WTC11 (cell line): Measurements from ENCODE around the gene HRCT1. TPM values are rescaled to one million over a fixed set of nuclear protein-coding genes. Genes with fewer than 3 reads are reported as not detected.

Source experiments
- ATAC-seq: fragments of 200-7000 bp; cut with Tn5 transposase; 2 replicates; pipeline ENCODE4 v1.10.0; 2021; ENCODE audit warnings: mild to moderate bottlenecking, moderate library complexity
- CTCF ChIA-PET: fragments of 300-600 bp; sonication (Branson Sonifier 250); formaldehyde crosslinking; loops from one replicate; lab custom pipeline; 2021; ENCODE audit warnings: antibody characterized with exemption; lab: Charles Lee
- POLR2A ChIA-PET: fragments of 350-600 bp; sonication (Branson Sonifier 250); formaldehyde crosslinking; loops from one replicate; lab custom pipeline; 2021; ENCODE audit warnings: antibody characterized with exemption; lab: Charles Lee
- DNase-seq: peaks from one replicate; pipeline ENCODE4 v3.0.0; 2021; ENCODE audit warnings: low spot score
- H3K27ac Mint-ChIP-seq: 2 replicates; pipeline ENCODE4 v1.8.0; 2021; ENCODE audit warnings: mixed read lengths
- H3K27me3 Mint-ChIP-seq: 2 replicates; pipeline ENCODE4 v1.8.0; 2021; ENCODE audit warnings: low read depth, mild to moderate bottlenecking, moderate library complexity, mixed read lengths
- H3K36me3 Mint-ChIP-seq: 2 replicates; pipeline ENCODE4 v1.8.0; 2021; ENCODE audit warnings: mixed read lengths
- H3K4me1 Mint-ChIP-seq: 2 replicates; pipeline ENCODE4 v1.8.0; 2022; ENCODE audit warnings: mixed read lengths
- H3K4me3 Mint-ChIP-seq: 2 replicates; pipeline ENCODE4 v1.8.0; 2021; ENCODE audit warnings: mild to moderate bottlenecking, moderate library complexity, mixed read lengths
- H3K9me3 Mint-ChIP-seq: 2 replicates; pipeline ENCODE4 v1.8.0; 2021; ENCODE audit warnings: mixed read lengths
- CREB1 ChIP-seq: sonication (generic); formaldehyde crosslinking; IDR thresholded peaks from 2 replicates; pipeline ENCODE4 v1.8.0; 2023; ENCODE audit warnings: mild to moderate bottlenecking, missing genetic modification reagents
- ELF4 ChIP-seq: sonication (generic); formaldehyde crosslinking; IDR thresholded peaks from 2 replicates; pipeline ENCODE4 v1.8.1; 2022; ENCODE audit warnings: low read depth, mild to moderate bottlenecking, moderate library complexity, missing genetic modification reagents
- ESRRA ChIP-seq: sonication (generic); formaldehyde crosslinking; IDR thresholded peaks from 2 replicates; pipeline ENCODE4 v1.8.1; 2022; ENCODE audit warnings: mild to moderate bottlenecking, missing genetic modification reagents, borderline replicate concordance
- ETV6 ChIP-seq: sonication (generic); formaldehyde crosslinking; IDR thresholded peaks from 2 replicates; pipeline ENCODE4 v1.8.1; 2022; ENCODE audit warnings: mild to moderate bottlenecking, missing genetic modification reagents
- FOXJ3 ChIP-seq: sonication (generic); formaldehyde crosslinking; IDR thresholded peaks from 2 replicates; pipeline ENCODE4 v1.9.0; 2021; ENCODE audit warnings: missing genetic modification reagents, mild to moderate bottlenecking, borderline replicate concordance
- GABPB1 ChIP-seq: sonication (generic); formaldehyde crosslinking; IDR thresholded peaks from 2 replicates; pipeline ENCODE4 v1.8.1; 2023; ENCODE audit warnings: mild to moderate bottlenecking, missing genetic modification reagents
- GRHL2 ChIP-seq: fragments of 250-450 bp; sonication (Bioruptor Pico); IDR thresholded peaks from 2 replicates; pipeline ENCODE4 v1.8.0; 2022; ENCODE audit warnings: mild to moderate bottlenecking, moderate library complexity; ENCODE audit not compliant: insufficient replicate concordance, severe bottlenecking
- HMGA2 ChIP-seq: fragments of 250-450 bp; sonication (Bioruptor Pico); IDR thresholded peaks from 2 replicates; pipeline ENCODE4 v1.4.0; 2021; ENCODE audit warnings: mild to moderate bottlenecking, moderate library complexity
- JAZF1 ChIP-seq: fragments of 250-450 bp; sonication (Bioruptor Pico); IDR thresholded peaks from 2 replicates; pipeline ENCODE4 v1.9.0; 2021; ENCODE audit warnings: moderate library complexity, mild to moderate bottlenecking, inconsistent platforms
- NFE2L1 ChIP-seq: sonication (generic); formaldehyde crosslinking; IDR thresholded peaks from 2 replicates; pipeline ENCODE4 v1.8.1; 2023; ENCODE audit warnings: missing genetic modification reagents
- PRRX2 ChIP-seq: fragments of 250-450 bp; sonication (Bioruptor Pico); IDR thresholded peaks from 2 replicates; pipeline ENCODE4 v1.8.0; 2021; ENCODE audit warnings: mild to moderate bottlenecking
- ZNF232 ChIP-seq: sonication (generic); formaldehyde crosslinking; IDR thresholded peaks from 2 replicates; pipeline ENCODE4 v1.8.0; 2022; ENCODE audit warnings: mild to moderate bottlenecking, missing genetic modification reagents
- ZNF416 ChIP-seq: fragments of 250-450 bp; sonication (Bioruptor Pico); IDR thresholded peaks from 2 replicates; pipeline ENCODE4 v1.9.0; 2021; ENCODE audit warnings: mild to moderate bottlenecking, inconsistent platforms
- total RNA-seq: library from RNA; stranded (reverse); gene quantifications from 3 replicates; pipeline ENCODE4 v1.2.3, GENCODE V29; 2021
- TF ChIP-seq, protein P1 (sequence below): sonication (generic); formaldehyde crosslinking; IDR thresholded peaks from 2 replicates; pipeline ENCODE4 v1.8.0; 2022; ENCODE audit warnings: mild to moderate bottlenecking, missing genetic modification reagents
- TF ChIP-seq, protein P2 (sequence below): fragments of 250-450 bp; sonication (Bioruptor Pico); conservative IDR thresholded peaks from 2 replicates; pipeline ENCODE4 v1.9.0; 2021; ENCODE audit warnings: mild to moderate bottlenecking
- TF ChIP-seq, protein P3 (sequence below): fragments of 200-600 bp; IDR thresholded peaks from 2 replicates; pipeline ENCODE4 v1.8.0; 2022; ENCODE audit warnings: antibody characterized with exemption
- TF ChIP-seq, protein P4 (sequence below): sonication (generic); formaldehyde crosslinking; IDR thresholded peaks from 2 replicates; pipeline ENCODE4 v1.8.0; 2022; ENCODE audit warnings: missing genetic modification reagents
- TF ChIP-seq, protein P5 (sequence below): sonication (generic); formaldehyde crosslinking; IDR thresholded peaks from 2 replicates; pipeline ENCODE4 v1.8.0; 2022; ENCODE audit warnings: mild to moderate bottlenecking, missing genetic modification reagents
- TF ChIP-seq, protein P6 (sequence below): fragments of 250-450 bp; sonication (Bioruptor Pico); IDR thresholded peaks from 2 replicates; pipeline ENCODE4 v1.9.0; 2021; ENCODE audit warnings: moderate library complexity, mild to moderate bottlenecking, inconsistent platforms, borderline replicate concordance

HRCT1 gene
- total RNA-seq, 1 experiment from 2014 or later, result not detected

DNA sequence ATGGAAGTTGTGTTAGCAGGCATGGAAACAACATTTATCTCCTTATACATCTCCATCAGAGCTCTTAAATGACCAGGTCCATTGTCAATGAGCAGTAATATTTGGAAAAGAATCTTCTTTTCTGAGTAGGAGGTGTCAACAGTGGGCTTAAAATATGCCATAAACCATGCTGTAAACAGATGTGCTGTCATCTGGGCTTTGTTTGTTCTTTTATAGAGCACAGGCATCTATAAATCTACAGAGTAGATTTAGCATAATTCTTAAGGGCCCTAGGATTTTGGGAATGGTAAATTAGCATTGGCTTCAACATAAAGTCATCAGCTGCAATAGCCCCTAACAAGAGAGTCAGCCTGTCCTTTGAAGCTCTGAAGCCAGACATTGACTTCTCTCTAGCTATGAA, 7.7 kb upstream of the HRCT1 start (continued):
- no peak for TF ChIP-seq CREB1 (CRISPR knock-in tag)
- TF ChIP-seq ZNF416, result no peak
- no peak for TF ChIP-seq ETV6 (CRISPR knock-in tag)
- TF ChIP-seq, protein P1, sequence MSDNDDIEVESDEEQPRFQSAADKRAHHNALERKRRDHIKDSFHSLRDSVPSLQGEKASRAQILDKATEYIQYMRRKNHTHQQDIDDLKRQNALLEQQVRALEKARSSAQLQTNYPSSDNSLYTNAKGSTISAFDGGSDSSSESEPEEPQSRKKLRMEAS (CRISPR knock-in tag), result no peak
- TF ChIP-seq HMGA2 (CRISPR knock-in tag), result no peak
- TF ChIP-seq, protein P2, sequence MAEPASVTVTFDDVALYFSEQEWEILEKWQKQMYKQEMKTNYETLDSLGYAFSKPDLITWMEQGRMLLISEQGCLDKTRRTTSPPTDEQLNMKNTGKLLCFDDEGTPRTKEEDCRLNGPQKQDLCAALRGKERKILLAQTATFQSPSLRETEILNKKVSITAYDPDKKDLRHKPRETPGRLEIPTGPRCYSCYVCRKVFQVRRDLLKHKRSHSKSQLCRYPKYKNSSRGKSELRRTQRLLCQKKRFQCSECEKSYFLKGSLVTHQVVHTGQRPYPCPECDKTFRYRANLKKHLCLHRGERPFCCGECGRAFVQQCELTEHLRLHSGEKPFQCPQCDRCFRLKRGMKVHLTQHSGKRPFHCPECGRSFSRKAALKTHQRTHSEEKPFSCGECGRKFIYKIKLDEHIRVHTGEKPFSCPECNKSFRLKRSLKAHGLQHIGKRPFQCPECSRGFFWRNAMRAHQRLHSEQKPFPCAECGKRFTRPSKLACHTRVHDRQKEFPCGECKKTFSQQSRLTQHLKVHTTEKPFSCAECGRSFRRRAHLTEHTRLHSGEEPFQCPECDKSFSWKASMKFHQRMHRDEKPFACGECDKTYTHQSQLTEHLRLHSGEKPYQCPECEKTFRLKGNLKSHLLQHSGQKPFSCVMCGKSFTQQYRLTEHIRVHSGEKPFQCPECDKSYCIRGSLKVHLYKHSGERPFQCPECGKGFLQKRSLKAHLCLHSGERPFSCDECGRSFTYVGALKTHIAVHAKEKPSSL (CRISPR knock-in tag), result no peak

DNA sequence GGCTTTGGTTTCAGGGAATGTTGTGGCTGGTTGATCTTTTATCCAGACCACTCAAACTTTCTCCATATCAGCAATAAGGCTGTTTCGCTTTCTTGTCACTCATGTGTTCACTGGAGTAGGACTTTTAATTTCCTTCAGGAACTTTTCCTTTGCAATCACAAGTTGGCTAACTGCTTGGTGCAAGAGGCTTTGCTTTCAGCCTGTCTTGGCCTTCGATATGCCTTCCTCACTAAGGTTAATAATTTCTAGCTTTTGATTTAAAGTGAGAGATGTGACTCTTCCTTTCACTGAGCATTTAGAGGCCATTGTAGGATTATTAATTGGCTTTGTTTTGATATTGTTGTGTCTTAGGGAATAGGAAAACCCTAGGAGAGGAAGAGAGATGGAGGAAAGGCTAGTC, 7.0 kb upstream of the HRCT1 start:
- H3K27me3 Mint-ChIP-seq, result peaks cover 5% of the 10 kb centered on the region; the same call in 1 of the 2 replicates
- DNase-seq (no peak), ATAC-seq (no peak)
- peaks cover 4% of the 10 kb centered on the region; the same call in 1 of the 2 replicates for H3K9me3 Mint-ChIP-seq
- no peaks in the 10 kb centered on the region for H3K4me1 Mint-ChIP-seq
- ChIA-PET CTCF (interaction anchor here (1.4 to 6.6 kb wide), 5 partner anchors 17 to 70 kb away, joined by 4 to 33 read pairs (median 4); partner anchors contain the start of genes FAM221B and TMEM8B), POLR2A (no interaction called here)
- TF ChIP-seq HMGA2 (CRISPR knock-in tag) (no peak), GABPB1 (CRISPR knock-in tag) (no peak), PRRX2 (no peak)
- H3K4me3 Mint-ChIP-seq, result no peak overlapping the region
- H3K36me3 Mint-ChIP-seq, result no peaks in the 10 kb centered on the region
- H3K27ac Mint-ChIP-seq, result no peak overlapping the region

DNA sequence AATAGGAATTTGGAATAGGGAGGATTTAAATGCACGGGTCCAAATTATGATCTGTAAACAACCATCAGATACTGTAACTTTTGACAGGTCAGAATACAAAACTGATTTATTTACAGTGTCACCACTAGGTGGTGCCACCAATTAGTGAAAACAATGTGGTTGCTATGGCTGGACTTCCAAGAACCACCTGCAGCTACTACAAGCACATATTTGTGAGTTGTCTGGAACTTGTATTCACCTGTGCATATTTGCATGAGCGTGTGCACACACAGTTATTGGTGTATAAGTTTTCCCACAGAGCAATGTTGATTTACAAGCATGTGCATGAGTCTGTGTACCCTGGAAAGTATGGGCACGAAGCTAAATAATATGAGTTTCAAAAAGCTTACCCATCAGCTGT, 3.0 kb upstream of the HRCT1 start:
- Mint-ChIP-seq H3K36me3 (no peaks in the 10 kb centered on the region), H3K9me3 (no peaks in the 10 kb centered on the region), H3K4me3 (no peak overlapping the region), H3K27ac (no peak overlapping the region), H3K4me1 (peaks cover 20% of the 10 kb centered on the region), H3K27me3 (peaks cover 5% of the 10 kb centered on the region; the same call in 1 of the 2 replicates)
- DNase-seq, result no peak
- ATAC-seq, result no peak; the same call in 1 of the 2 replicates
- TF ChIP-seq ELF4 (CRISPR knock-in tag) (no peak), JAZF1 (CRISPR knock-in tag) (no peak)
- TF ChIP-seq, protein P3, sequence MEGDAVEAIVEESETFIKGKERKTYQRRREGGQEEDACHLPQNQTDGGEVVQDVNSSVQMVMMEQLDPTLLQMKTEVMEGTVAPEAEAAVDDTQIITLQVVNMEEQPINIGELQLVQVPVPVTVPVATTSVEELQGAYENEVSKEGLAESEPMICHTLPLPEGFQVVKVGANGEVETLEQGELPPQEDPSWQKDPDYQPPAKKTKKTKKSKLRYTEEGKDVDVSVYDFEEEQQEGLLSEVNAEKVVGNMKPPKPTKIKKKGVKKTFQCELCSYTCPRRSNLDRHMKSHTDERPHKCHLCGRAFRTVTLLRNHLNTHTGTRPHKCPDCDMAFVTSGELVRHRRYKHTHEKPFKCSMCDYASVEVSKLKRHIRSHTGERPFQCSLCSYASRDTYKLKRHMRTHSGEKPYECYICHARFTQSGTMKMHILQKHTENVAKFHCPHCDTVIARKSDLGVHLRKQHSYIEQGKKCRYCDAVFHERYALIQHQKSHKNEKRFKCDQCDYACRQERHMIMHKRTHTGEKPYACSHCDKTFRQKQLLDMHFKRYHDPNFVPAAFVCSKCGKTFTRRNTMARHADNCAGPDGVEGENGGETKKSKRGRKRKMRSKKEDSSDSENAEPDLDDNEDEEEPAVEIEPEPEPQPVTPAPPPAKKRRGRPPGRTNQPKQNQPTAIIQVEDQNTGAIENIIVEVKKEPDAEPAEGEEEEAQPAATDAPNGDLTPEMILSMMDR, result peak; percentile 68
- TF ChIP-seq, protein P4, sequence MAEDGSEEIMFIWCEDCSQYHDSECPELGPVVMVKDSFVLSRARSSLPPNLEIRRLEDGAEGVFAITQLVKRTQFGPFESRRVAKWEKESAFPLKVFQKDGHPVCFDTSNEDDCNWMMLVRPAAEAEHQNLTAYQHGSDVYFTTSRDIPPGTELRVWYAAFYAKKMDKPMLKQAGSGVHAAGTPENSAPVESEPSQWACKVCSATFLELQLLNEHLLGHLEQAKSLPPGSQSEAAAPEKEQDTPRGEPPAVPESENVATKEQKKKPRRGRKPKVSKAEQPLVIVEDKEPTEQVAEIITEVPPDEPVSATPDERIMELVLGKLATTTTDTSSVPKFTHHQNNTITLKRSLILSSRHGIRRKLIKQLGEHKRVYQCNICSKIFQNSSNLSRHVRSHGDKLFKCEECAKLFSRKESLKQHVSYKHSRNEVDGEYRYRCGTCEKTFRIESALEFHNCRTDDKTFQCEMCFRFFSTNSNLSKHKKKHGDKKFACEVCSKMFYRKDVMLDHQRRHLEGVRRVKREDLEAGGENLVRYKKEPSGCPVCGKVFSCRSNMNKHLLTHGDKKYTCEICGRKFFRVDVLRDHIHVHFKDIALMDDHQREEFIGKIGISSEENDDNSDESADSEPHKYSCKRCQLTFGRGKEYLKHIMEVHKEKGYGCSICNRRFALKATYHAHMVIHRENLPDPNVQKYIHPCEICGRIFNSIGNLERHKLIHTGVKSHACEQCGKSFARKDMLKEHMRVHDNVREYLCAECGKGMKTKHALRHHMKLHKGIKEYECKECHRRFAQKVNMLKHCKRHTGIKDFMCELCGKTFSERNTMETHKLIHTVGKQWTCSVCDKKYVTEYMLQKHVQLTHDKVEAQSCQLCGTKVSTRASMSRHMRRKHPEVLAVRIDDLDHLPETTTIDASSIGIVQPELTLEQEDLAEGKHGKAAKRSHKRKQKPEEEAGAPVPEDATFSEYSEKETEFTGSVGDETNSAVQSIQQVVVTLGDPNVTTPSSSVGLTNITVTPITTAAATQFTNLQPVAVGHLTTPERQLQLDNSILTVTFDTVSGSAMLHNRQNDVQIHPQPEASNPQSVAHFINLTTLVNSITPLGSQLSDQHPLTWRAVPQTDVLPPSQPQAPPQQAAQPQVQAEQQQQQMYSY, result no peak
- ChIA-PET CTCF (interaction anchor here (0.6 to 7.5 kb wide), 36 partner anchors 9 to 299 kb away, joined by 3 to 52 read pairs (median 5); partner anchors contain the start of genes FAM221B, GBA2, HINT2 and NPR2), POLR2A (no interaction called here)

DNA sequence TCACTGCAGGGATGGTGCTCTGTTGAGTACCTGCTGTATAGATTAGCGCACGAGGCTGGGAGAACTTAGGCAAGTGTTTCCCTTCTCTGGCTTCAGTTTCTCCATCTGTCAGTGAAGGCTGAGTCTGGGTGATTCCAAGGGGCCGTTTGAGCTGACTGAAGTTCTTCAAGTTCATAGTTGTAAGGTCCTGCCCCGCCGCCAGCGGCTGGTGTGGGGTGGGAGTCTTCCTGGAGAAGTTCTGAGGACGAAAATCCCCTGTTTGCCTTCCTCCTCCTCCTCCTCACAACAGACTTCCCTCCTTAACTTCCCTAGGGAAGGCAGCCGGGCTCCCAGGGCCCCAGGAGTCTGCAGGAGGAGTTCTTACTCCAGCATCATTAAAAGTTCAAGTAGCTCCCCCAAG, 1.7 kb upstream of the HRCT1 start:
- no peak overlapping the region for H3K27ac Mint-ChIP-seq
- H3K4me3 Mint-ChIP-seq, result no peak overlapping the region
- ATAC-seq (no peak), DNase-seq (no peak)
- no peaks in the 10 kb centered on the region for H3K9me3 Mint-ChIP-seq
- CTCF ChIA-PET, result interaction anchor here (0.5 to 7.5 kb wide), 4 partner anchors 22 to 112 kb away, joined by 5 to 52 read pairs (median 11); partner anchors contain the start of gene NPR2
- peaks cover 33% of the 10 kb centered on the region for H3K4me1 Mint-ChIP-seq
- H3K27me3 Mint-ChIP-seq, result peaks cover 5% of the 10 kb centered on the region; the same call in 1 of the 2 replicates
- TF ChIP-seq, protein P5, sequence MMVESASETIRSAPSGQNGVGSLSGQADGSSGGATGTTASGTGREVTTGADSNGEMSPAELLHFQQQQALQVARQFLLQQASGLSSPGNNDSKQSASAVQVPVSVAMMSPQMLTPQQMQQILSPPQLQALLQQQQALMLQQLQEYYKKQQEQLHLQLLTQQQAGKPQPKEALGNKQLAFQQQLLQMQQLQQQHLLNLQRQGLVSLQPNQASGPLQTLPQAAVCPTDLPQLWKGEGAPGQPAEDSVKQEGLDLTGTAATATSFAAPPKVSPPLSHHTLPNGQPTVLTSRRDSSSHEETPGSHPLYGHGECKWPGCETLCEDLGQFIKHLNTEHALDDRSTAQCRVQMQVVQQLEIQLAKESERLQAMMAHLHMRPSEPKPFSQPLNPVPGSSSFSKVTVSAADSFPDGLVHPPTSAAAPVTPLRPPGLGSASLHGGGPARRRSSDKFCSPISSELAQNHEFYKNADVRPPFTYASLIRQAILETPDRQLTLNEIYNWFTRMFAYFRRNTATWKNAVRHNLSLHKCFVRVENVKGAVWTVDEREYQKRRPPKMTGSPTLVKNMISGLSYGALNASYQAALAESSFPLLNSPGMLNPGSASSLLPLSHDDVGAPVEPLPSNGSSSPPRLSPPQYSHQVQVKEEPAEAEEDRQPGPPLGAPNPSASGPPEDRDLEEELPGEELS (CRISPR knock-in tag), result no peak
- TF ChIP-seq, protein P6, sequence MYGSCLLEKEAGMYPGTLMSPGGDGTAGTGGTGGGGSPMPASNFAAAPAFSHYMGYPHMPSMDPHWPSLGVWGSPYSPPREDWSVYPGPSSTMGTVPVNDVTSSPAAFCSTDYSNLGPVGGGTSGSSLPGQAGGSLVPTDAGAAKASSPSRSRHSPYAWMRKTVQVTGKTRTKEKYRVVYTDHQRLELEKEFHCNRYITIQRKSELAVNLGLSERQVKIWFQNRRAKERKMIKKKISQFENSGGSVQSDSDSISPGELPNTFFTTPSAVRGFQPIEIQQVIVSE (CRISPR knock-in tag), result no peak
- no peak for TF ChIP-seq GRHL2
- no peak for TF ChIP-seq FOXJ3 (CRISPR knock-in tag)
- TF ChIP-seq ZNF232 (CRISPR knock-in tag), result no peak
- no peak for TF ChIP-seq ESRRA (CRISPR knock-in tag)
- TF ChIP-seq NFE2L1, result no peak
- POLR2A ChIA-PET, result interaction anchor here (0.6 to 0.8 kb wide), 2 partner anchors 138 to 153 kb away, joined by 3 to 6 read pairs; no protein-coding TSS in a partner anchor
- no peaks in the 10 kb centered on the region for H3K36me3 Mint-ChIP-seq
